HG03439 (cell line): ENCODE data around the gene ZNF823.

ENCODE experiments used
- ATAC-seq: cut with Tn5 transposase; IDR thresholded peaks from one replicate; pipeline ENCODE4 v1.9.1; 2021; ENCODE audit warnings: mild to moderate bottlenecking, moderate library complexity; ENCODE audit not compliant: unreplicated experiment

The ZNF823 gene

GRCh38 chr19:11737964-11738745, 591 bp downstream of the ZNF823 start:
- ATAC-seq, result peak; percentile 39

- ATAC-seq, result no peak
These were observed 2.0 kb downstream of the ZNF823 start for GRCh38 chr19:11736696-11737095.

GRCh38 chr19:11735375-11735774, 3.4 kb downstream of the ZNF823 start:
- no peak for ATAC-seq

DNA sequence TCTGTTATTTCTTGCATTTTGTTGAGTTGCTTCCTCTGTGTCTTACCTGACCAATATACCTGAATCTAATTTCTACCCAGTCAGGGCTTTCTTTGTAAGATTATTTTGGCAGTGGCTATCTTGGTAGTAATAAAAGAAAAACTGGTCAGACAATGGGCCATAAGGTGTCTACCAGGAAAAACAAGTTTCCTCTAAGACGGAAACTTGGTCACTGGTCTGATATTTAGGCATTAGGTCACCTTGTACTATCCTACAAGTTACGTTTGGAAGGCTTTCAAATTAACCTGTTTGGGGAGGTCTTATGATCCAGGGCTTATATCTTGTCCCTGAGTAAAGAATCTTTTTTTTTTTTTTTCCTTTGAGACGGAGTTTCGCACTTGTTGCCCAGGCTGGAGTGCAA, 9.2 kb downstream of the ZNF823 start:
- no peak for ATAC-seq

DNA sequence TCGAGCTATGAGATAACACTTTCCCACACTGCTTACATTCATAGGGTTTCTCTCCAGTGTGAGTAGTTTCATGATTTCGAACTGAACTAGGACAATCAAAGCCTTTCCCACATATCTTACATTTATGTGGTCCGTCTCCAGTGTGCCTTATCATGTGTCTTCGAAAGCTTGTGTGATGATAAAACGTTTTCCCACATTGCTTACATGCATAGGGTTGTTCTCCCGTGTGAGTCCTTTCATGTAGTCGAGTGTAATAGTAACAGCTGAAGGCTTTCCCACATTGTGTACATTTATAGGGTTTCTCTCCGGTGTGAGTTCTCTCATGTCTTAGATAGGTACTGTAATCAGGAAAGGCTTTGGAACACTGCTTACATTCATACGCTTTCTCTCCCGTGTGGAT, 16.3 kb downstream of the ZNF823 start:
- no peak for ATAC-seq

DNA sequence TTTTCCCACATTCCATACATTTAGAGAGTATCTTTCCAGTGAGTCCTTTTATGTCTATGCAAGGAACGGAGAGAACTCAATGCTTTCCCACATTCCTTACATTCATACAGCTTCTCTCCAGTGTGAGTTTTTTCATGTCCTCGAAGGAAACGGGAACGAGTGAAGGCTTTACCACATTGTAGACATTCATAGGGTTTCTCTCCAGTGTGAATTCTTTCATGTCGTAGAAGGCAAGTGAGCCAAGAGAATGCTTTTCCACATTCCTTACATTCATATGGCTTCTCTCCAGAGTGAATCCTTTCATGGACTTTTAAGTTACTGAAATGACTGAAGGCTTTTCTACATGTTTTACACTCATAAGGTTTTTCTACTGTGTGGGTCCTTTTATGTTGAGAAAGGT, 17.1 kb downstream of the ZNF823 start:
- no peak for ATAC-seq

DNA sequence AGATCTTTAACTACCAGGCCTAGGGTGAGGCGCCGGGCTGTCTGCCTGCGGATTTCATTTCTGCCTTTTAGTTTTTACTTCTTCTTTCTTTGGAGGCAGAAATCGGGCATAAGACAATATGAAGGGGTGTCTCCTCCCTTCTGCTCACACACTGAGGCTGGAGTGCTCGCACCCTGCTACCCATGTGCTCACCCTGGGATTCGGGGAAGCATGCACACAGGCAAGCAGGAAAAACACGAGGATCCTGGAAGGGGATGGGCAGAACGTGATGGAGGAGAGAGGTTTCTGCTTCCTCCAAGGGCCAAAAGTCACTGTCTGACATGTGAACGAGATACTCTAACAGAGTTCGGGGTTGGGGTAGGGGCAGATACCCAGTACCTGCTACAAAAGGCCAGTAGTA, 28.4 kb downstream of the ZNF823 start:
- no peak for ATAC-seq

DNA sequence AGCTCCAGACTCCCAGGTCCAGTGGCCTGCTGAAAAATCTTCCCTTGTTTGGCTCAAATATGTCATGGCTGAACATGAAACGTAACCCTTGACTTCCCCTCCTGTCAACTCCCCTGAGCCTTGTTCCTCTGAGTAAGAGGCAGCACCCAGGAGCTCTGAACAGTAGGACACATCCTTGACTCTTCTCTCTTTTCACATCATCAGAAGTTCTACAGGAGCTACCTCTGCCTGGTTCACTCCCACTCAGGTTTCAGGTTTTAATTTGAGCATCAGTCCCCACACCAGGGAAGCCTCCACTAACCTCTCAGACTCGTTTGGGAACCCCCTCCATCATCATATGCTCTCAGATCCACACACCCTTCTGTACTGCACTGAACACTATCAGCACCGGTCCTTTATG, 30.3 kb downstream of the ZNF823 start:
- no peak for ATAC-seq

DNA sequence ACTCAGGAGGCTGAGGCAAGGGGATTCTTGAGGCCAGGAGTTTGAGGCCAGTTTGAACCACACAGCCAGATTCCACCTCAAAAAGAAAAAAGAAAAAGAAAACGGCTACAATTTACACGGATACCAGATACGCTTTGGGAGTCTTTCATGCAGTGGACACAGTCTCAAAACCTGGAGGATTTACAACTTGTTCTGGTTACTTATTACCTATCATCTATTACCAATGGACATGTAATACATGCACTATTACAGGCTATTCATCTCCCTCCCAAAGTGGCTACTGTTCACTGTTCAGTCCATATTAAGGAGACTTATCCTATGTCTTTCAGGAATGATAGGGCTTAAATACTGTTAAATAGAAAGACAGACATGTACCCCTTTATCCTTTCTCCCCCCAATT, 33.3 kb downstream of the ZNF823 start:
- no peak for ATAC-seq

- no peak for ATAC-seq
These were observed 34.1 kb downstream of the ZNF823 start for GRCh38 chr19:11704626-11705025.

DNA sequence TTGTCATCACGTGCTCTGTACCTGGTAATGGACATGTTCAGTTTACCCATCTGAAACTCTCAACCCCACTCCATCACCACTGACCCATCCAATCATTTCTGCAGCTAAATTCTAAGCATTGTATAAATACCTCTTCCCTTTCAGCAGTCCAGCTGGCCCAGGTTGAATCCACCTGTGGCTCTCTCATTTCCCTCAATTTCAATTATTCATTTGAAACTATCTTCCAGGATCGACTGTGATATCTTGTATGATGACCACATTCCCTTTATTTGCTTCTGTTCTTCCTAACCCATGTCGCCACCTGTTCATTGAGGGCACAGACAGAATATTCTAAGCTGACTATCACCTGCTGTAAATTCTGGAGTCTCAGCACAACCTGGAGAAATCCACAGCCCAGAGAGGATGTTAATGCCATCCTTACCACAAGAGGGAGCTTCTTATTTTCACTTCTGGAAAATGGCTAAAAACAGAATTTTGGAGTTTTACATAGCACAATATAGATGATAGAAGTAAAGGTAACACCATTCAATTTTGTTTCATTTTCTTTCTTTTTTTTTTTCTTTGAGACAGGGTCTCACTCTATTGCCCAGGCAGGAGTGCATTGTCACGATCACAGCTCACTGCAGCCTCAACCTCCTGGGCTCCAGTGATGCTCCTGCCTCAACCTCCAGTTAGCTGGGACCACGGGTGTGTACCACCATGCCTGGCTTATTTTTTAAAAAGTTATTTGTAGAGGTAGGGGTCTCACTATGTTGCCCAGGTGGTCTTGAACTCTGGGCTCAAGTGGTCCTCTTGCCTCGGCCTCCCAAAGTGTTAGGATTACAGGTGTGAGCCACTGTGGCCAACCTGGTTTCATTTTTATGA, 38.6 kb downstream of the ZNF823 start:
- ATAC-seq, result no peak

DNA sequence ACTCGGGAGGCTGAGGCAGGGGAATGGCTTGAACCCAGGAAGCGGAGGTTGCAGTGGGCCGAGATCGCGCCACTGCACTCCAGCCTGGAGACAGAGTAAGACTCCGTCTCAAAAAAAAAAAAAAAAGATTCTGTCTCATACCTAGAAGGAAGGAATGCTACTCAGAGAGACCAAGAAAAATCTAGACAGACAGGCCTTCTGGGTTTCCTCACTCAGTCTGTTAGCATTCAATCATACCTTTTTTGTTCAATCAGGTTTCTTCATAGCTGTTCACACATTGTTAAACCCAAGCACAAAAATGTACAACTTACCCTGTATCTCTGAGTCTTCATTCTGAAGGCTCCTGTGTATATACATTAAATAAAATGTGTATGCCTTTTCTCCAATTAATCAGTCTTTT, 40.5 kb downstream of the ZNF823 start:
- no peak for ATAC-seq

DNA sequence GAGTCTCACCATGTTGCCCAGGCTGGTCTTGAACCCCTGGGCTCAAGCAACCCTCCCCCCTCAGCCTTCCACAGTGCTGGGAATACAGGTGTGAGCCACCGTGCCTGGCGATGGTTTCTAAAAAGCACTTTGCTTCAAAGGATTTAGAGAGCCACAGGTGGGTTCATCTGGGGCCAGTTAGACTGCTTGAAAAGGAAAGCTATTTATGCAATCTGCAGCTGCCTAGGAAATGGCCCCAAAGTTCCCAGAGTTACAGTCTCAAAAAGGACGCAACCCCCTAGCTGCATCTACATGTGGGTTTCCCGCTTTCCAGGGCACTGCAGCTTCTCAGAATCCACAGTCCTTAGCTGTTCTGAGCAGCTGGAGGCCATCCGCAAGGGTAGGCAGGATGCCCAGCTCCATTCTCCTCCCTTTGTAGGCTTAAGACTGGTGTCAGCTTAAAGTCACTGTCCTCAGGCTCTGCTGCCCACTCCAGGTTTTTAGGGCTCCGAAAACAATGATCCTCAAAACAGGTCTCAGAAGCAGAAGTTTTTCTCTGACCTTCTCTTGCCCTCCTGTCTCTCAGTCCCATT, 41.4 kb downstream of the ZNF823 start:
- ATAC-seq, result no peak

GRCh38 chr19:11694533-11695439, 44.0 kb downstream of the ZNF823 start:
- no peak for ATAC-seq

- ATAC-seq, result no peak
These were observed 44.9 kb downstream of the ZNF823 start for GRCh38 chr19:11693505-11694499.

DNA sequence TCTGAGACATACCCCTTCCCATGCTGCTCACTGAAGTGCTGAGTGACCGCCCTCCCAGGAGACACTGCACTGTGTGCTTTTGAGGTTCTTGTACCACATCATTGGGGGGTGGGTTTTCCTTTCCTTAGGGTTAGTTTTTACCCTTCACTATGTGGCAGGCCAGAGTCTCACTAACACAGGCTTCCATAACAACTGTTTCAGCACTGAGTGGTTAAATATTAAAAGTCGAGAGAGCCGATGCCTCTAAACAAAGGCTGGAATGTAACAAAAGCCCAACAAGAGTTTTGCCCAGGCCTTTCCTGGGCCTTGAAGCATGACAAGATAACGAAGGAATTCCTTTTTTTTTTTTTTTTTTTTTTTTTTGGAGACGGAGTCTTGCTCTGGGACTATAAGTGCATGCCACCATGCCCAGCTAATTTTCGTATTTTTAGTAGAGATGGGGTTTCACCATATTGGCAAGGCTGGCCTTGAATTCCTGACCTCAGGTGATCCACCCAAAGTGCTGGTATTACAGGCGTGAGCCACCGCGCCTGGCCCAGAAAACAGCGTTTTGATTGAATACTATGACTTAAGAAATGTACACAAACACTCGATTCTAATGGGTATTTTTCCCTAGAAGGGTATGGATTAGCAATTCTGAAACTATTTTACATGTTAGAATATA, 46.5 kb downstream of the ZNF823 start:
- no peak for ATAC-seq

GRCh38 chr19:11685676-11686650, 52.8 kb downstream of the ZNF823 start:
- no peak for ATAC-seq
